Stimulated activated naive CD4-positive, alpha-beta T cell treated with Interleukin-2 at 50 U/mL for 16 hours (primary cell): ENCODE data around the gene C7orf57.

Experiments
- DNase-seq: peaks from one replicate; lab custom pipeline; 2025; lab: John Stamatoyannopoulos, UW

The C7orf57 gene

GRCh38 chr7:48109848-48110663 lies 74.7 kb downstream of the C7orf57 start:
- peak; percentile 81 for DNase-seq

DNA sequence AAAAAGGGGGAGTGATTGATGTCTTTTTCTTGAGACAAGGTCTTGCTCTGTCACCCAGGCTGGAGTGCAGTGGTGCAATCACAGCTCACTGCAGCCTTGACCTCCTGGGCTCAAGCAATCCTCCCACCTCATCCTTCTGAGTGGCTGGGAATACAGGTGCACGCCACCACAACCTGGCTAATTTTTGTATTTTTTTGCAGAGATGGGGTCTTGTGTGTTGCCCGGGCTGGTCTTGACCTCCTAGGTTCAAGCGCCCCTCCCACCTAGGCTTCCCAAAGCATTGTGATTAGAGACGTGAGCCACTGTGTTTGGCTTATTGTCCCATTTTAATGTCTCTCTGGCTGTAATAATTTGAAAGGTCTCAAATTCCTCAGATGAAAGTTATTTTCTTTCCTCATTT lies 75.5 kb downstream of the C7orf57 start:
- DNase-seq: no peak
